Measurements from ENCODE around the gene RBM19.

Gene RBM19

DNA sequence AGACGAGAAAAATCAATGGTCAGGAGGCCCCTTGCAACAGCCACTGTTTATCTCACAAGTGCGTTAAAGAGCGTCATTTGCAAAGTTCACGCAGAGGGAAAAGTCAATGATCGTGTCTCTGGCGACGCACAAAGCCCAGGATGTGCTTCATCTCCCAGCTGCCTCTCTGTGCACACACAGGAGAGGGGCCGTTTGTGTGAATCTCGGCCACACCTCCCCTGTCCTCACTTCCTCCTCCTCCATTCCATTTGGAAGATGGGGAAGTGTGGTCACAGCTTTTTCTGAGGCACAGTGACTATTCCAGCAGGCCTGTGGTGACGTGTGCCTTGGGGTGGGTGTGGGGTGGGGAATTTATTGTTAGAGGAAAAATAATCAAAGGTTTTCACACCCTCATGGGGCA lies 90.4 kb downstream of the RBM19 start:
- no peak for DNase-seq

DNA sequence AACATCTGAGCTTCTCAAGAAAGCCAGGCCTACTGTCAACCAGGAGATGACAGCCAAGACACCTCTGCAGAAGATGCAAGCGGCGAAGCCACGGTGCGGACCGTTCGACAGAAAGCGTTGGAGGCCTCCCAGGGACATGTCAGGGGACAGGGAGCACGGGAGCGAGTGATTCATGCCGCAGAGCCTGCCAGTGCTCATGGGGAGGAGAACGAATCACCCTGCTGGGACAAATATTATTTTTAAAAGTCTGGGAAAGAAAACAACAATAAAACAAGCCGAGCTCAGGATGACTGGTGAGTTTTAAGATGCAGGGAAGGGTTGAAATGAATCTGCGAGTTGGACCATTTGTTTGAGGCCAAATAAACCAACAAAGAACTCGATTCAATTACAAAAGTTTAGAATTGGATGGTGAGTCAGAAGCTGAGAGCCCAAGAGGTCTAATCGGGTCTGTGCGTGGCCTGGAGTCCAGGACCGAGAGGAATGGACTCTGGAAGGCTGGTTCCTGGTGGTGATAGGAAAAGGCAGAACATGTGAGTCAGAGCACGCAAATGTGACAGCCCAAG lies 91.0 kb downstream of the RBM19 start:
- no peak for DNase-seq

DNA sequence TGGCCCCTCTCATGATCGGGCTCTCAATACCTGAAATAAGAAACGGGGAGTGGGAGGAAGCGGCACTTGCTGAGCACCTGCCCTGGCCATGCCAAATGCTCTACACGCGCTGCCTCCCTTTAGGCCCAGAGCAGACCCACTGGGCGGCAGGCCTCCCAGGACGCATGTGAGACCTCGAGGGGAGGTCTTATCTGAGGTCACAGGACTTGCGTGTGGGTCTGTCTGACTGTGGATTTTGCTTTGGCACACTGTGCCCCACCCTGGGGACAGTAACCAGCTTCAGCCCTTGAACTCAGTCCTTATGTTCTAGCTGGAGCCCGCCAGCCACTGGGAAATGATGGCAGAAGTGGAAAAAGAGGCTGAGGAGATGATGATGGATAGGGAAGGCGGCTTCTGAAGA lies 91.8 kb downstream of the RBM19 start:
- no peak for DNase-seq

DNA sequence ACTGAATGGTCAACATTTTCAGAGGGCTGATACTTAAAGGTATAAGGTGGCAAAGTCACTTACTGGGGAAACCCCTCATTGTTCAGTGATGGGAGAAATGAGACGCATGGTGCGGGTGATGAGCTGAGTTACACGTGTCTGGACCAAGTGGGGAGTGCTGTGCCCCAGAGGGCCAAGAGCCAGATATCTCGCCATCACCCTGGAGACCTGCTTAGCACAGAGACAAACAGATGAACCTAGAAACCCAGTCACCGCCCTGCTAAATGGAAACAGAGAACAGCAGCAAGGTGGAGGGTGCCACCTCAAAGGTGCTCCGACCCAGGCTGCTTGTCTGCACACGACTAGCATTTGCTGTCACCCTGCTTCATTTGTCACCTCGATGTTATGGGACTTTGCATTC lies 92.4 kb downstream of the RBM19 start:
- DNase-seq: no peak

DNA sequence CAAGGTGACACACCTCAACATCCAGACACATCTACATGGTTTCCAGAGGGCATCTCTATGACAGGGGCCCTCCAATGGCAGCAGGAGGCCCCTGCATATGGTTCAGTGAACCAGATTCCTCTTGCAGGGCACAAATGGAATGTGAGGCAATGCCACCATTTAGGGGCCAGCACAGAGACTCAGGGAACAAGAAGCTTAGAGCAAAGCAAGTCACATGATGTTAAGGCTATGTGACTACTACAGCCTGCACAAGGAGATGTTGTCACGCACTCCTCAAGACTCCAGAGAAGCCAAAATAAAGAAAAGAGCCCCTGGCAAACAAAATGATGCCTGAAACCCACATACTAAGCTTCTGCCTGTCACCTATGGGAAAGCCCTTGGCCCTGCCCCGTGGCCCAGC lies 95.2 kb downstream of the RBM19 start:
- no peak for DNase-seq

DNA sequence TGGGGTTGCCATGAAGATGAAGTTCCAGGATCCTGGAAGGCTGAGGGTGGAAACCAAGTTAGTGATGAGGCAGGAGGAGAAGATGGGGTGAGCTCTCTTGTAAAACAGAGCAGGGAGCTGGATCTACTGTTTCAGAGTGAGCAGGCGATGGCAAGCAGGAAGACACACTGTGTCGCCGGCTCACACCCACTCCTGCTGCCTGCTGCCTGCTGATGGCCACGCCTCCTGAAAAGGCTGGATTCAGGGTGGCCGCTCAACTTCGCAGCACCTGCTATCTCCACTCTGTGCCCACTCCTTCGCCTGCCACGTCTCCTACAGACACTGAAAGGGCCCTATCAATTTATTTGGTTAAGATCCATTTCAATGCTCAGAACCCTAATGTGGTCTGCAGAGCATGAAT lies 96.1 kb downstream of the RBM19 start:
- DNase-seq: no peak

DNA sequence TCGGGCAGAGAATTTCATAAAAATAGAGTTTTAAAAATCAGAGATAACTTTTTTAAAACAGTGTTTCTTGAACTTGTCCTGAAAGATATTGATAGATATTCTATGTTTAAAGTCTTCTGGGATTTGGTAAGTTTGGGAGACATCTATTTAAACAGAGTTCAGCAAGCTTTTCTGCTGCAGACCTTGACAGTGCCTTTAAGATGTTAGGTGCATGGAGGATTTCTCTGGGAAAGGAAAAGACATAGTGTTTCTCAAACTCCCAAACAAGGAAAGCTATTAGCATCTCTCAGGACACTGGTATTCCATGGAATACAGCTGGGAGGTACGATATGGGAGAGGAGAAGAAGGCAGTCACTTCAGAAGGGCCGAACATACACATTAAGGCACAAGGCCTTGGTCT lies 97.8 kb downstream of the RBM19 start:
- no peak for DNase-seq

DNA sequence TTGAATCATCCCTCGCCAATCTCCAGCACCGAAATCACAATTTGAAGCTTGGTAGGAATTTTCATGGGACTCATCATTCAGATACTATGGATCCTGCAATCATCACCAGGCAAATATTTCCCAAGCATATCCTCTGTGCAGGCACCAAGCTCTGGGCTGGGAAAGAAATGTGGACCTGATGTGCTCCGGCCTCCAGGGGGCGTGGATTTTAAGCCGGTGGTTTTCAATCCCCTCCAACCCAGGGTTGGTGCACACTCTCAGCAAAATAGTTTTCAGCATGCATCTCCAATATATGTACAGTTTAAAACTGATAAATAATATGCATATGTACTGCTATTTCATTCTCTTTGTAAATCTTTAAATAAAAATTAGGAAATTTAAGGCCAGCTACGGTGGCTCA lies 98.9 kb downstream of the RBM19 start:
- no peak for DNase-seq

DNA sequence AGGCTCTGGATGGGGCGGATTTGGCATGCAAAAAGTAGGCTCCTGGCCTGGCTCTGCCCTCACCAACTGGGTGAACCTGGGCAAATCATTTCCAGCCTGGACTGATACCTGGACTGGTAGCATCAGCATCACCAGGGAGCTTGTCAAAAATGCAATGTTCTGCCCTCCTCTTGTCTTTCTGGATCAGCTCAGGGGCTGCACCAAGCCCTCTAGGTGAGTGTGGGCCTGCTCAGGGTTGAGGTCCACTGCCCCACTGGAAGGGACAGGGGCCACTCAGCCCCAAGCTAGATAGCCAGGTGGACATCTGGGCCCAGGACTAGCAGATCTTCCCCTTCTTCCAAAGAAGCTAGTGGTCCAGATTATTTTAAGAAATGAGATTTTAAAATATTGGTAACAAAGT lies 99.6 kb downstream of the RBM19 start:
- DNase-seq: no peak

DNA sequence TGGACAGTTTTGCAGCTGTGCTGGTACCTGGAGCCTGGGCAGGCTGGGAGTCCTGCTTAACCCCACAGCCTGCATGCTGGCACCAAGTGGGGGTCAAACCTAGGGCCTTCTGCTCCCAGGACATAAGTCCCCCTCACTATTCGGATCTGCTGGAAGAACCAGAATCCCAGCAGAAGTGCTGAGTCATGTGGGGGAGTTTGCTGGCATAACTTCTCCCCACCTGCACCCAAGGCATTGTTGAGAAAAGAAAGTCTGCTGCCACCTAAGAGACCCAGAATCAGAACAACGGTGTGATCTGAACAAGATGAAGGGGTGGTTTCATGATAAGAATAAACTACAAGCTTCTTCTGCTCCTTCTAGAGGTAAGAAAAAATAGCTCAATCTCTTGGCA lies 102.7 kb downstream of the RBM19 start:
- no peak for DNase-seq

DNA sequence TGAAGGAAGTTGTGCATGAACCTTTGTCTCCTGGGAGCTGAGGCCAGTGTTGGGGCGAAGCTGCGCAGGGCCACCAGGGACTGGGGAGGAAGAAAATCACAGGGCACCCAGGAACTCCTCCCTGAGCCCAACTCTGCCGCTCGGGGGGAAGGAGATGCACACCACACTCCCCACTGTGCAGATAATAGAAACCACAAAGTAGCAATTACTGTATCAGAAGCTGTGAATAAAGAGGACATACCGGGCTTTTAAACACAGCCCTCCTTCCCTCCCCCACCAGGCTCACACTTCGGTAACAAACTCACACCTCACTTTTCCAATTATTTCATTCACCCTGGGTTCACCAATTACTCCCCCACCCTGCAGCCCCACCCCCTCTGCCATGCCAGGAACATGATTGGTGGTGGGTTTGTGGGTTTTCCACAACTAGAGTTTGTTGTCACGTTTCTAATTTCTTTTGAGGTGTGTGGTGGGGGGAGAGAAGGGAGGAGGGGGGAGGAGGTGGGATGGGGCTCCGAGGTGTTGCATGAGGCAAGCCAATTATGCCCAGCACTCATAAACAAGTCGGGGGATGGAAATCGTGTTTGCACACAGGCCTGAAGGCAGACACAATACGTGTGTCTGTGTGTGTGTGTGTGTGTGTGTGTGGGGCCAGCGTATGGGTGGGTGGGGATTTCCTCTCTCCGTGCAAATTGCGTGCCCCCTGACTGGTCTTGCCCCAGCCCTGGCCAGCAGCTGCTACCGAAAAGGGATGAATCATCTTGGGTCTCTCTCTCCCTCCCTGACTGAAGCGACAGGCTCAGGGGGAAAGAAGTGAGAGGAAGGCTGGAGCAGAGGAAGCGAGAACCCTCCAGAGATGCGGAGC lies 103.3 kb downstream of the RBM19 start:
- peak; percentile 77 for DNase-seq

DNA sequence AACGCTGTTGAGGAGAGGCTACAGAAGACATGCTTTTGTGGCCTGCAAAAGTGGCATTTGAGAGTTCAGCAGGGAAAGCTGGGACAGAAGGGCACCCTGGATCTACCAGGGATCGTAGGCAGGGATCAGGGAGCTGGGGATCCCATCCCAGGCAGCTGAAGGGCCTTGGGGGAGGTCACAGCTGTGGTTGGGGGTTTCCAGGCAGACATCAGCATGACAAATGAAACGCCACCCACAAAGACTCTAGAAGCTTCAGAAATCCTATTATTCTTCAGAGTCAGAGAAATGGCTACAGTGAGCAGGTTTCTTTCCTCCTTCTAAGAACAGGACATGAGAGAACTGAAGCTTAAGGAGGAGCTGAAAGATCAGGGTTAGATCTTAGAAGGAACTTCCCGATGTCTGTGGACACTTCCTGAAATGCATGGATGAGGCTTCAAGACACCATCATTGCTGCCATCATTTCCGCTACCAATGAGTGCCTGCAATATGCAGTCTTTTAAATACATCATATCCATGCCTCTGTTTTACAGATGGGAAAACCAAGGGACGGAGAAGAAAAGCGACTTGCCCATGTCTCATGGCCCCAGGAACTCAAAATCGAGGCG lies 104.3 kb downstream of the RBM19 start:
- no peak for DNase-seq

DNA sequence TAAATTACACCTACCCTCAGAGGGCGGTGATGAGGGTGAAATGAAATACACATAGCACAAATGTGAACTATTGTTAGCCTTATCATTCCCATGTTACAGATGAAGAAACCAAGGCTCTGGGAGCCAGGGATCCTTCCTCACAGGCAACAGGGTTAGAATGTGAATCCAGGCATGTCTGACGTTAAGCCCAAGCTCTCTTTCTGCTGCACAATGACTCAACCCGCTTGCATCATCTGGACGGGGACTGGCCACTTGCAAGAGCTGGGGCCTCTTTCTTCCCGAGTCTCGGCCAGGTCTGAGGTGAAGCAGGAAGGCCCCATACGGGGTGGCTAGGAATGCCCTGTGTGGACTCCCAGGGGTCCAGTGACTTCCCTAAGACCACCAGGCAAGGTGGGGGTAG lies 105.2 kb downstream of the RBM19 start:
- no peak for DNase-seq

DNA sequence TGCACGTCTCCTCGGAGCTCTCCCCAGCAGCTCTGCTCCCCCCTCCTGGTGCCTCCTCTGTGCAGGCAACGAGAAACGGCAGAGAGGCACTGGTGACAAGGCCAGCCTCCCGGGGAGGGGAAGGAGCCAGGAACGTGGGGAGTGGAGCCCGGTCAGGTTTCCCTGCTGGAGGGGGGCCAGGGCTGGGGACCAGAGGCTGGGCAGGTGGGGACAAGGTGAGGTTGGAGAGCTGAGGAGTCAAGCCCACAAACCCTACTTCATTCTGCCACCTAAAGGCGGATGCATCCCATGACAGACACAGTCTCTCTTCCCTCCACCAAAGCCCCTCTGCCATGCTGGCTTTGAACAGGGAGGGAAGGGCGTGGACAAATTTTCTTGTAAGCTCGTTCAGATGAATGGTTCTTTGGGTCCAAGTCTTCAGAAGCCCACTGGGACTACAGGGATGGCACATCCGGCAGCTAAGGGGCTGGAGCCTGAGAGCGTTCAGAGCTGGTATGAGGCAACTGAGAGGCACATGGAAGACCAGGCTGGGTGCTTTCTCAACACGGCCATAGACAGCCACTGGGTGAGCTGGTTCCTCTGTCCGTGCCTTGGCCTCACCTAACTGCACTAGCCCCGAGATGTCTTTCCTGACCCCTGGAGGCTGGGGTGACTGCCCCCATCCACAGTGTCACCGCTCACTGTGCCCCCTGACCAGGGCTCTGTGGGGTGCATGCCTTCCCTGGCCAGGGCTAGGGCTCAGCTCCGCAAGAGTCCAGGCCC lies 105.9 kb downstream of the RBM19 start:
- peak; percentile 84 for DNase-seq

DNA sequence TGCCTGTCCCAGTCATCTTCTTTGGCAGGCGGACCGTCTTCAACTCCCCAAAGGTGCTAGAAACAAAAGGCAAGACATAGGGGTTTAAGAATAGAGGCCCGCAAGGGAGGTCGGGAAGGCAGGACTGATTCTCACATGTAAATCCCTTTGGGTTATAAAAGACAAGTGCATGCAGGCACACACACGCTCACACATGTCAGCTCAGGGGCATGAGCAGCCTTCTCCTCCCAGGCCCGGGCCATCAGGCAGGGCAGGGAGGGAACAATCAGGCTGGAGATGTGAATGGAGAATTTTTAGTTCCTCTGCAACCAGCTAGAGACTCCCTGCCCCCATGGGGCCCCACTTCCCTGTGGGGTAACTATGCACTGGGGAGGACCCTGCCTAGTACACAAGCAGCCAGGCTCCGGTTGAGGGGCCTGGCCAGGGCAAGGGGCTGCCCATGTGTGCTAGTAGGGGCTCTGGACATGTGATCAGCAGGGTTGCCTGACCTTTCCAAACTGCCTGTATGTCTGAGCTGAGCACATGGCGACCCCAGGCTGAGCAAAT lies 107.2 kb downstream of the RBM19 start:
- DNase-seq: no peak

DNA sequence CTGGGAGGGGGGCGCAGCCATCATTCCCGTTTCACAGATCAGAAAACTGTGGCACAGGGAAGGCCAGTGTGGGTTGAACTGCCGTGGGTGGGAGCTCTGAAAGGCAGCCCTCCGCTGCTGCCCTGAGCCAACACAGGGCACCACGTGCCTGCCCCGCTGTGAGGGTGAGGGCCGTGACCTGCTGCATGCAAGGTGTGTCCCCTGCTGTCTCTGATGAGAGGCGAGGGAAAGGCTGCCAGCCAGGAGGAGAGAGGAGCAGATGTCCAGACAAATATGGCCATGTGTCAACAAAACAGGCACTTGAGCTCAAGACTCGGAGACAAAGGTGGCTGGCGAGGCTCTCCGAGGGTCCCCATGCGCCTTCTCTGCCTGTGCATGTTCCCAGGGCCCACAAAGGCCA lies 108.8 kb downstream of the RBM19 start:
- DNase-seq: no peak

DNA sequence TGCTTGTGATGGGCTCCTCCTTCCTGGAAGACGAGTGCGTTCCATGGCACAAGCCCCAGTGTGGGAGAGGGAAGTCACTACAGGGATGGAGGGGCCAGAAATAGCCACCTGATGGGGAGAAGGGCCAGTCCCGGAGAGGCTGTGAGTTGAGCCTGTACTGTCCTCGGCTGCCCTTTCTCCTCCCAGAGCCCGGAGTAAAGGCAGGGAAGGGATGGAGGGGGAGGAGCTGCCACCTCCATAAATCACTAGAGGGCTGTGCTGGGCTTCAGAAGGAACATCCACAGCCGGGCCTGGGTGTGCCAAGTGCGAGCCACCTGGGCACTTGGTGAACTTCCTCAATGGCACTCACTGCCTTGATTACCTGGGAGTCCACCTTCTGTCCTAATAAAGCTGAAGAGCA lies 110.1 kb downstream of the RBM19 start:
- no peak for DNase-seq

DNA sequence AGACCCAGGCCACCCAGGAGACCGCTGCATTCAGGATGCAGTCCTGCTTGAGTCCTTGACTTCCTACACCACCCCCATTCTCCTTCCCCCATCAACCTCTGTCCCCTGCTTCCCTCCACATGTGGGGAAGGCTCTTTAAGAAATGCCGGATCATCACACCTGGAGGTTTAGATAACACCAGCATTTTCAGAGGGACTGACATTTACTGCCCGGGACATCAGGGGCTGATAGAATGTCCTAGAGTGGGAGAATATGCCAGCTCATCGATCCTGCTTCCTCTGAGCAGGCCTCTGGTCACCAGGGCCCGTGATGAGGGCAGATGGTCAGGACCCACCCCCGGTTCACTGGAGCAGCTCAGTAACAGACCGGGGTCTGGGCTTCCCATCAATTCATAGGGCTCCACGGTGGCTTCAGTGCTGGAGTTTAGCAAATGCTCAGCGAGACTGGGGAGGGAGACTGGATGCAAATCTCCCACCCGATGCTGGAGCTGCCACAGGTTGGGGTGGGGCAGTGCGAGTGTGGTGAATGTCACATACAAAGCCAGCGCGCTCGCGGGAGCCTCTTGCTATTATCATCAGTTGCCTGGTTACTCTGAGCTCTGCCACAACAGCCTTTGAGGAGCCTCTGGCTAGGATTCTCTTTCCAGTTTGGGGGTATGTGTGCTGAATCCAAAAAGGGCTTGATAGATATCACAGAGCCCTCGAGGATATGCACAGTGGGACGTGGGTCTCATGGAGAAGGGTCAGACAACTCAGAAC lies 111.6 kb downstream of the RBM19 start:
- DNase-seq: no peak

DNA sequence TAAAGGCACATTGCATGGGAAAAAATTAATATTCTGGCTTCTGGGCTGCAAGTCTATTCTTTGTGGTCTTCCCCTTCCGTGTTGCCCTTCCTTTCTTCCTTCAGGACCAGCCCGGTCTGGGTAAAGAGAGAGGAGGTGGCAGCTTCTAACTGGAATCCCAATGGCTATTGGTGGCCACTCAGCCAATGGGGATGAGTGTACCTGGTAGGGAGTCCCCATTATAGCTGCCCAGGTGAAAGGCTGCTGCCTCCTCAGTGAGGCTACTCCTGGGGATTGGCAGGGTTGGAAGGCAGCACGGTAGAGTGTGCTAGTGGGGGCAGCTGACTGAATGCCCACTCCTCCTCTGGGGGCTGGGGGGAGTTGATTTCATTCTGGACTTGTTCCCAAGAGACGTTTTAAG lies 112.6 kb downstream of the RBM19 start:
- DNase-seq: peak; percentile 54

DNA sequence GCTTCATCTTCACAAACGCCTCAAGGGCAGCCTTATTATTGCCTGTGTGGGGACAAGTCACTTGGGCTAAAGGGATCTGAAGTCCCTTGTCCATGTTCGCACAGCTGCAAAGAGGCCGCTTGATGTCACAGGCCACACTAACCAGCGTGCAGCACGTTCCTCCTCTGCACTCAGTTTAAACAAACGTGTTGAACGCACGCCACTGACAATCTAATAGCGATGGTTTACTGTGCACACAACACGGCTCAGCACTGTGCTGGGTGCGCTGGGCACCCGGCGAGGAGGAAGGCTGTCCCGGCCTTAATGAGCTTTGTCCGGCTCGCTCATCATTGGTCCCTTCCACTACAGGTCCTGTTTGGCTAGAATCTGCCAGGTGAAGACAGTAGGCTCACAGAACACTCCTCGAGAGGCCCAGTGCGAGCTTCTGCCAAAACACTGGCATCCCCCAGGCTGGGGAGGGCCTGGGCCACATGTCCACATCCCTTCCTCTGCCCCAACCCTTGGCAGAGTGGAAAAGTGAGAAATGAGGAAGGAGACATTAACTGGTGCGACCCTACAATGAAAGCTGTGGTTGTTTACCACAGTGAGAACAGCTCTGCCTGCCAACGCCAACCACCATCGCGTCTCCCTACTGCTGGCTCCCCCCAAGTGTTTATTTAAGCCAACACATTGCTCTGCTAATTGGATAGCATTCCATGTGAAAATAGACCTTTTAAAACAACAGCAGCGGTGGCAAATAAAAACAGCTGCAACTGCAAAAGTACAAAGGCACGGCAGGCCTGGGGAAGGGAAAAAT lies 113.2 kb downstream of the RBM19 start:
- peak; percentile 56 for DNase-seq

DNA sequence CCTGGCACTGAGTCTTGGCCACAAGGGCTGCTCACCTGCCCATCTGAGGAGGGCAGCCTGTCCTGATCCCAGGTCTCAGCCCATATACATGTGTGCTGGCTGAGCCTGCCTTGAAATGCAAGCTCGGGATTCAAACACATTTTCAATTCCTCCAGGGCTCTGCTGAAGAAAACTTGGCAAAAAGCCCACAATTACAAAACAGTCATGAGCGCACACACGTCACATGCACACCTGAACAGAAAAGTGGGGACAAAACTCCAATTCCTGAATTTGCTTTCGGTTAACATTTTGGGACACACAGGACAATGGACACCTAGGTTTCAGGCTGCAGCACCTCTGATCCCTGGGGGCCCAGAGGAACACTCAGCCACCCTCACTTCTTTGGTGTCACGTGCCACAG lies 113.9 kb downstream of the RBM19 start:
- DNase-seq: peak; percentile 24
